IMR-90 (cell line): ENCODE results near the gene RBP5.

ENCODE experiments used
- BHLHE40 ChIP-seq: fragments of 150-350 bp; IDR thresholded peaks from 2 replicates; pipeline ENCODE4 v1.6.1; 2016; ENCODE audit warnings: mild to moderate bottlenecking, low read depth, low read length
- CEBPB ChIP-seq: IDR thresholded peaks from 2 replicates; pipeline ENCODE4 v1.6.1; 2012; ENCODE audit warnings: low read depth, low read length, improper control_type of control experiment
- CHD1 ChIP-seq: IDR thresholded peaks from 2 replicates; pipeline ENCODE4 v1.6.1; 2012; ENCODE audit warnings: low read depth, low read length, improper control_type of control experiment
- CTCF ChIP-seq: conservative IDR thresholded peaks from 2 replicates; pipeline ENCODE4 v1.5.1; 2012; ENCODE audit warnings: mild to moderate bottlenecking, low read depth, low read length, improper control_type of control experiment
- FOS ChIP-seq: fragments of 150-350 bp; IDR thresholded peaks from 2 replicates; pipeline ENCODE4 v1.6.1; 2016; ENCODE audit warnings: low read depth, low read length
- MAFK ChIP-seq: IDR thresholded peaks from 2 replicates; pipeline ENCODE4 v1.6.1; 2012; ENCODE audit warnings: low read depth, low read length, improper control_type of control experiment
- MAZ ChIP-seq: IDR thresholded peaks from 2 replicates; pipeline ENCODE4 v1.6.1; 2012; ENCODE audit warnings: low read depth, mild to moderate bottlenecking, low read length, improper control_type of control experiment, moderate library complexity, borderline replicate concordance
- MXI1 ChIP-seq: IDR thresholded peaks from 2 replicates; pipeline ENCODE4 v1.6.1; 2012; ENCODE audit warnings: low read depth, mild to moderate bottlenecking, low read length, moderate library complexity, borderline replicate concordance
- NFE2L2 ChIP-seq: fragments of 150-350 bp; IDR thresholded peaks from 2 replicates; pipeline ENCODE4 v1.6.1; 2016; ENCODE audit warnings: low read depth, mild to moderate bottlenecking, low read length
- POLR2A ChIP-seq: IDR thresholded peaks from 2 replicates; pipeline ENCODE4 v1.6.1; 2012; ENCODE audit warnings: mild to moderate bottlenecking, low read depth, low read length
- RAD21 ChIP-seq: IDR thresholded peaks from 2 replicates; pipeline ENCODE4 v1.6.1; 2012; ENCODE audit warnings: low read length, improper control_type of control experiment
- RCOR1 ChIP-seq: IDR thresholded peaks from 2 replicates; pipeline ENCODE4 v1.6.1; 2012; ENCODE audit warnings: mild to moderate bottlenecking, low read length, improper control_type of control experiment; ENCODE audit not compliant: insufficient replicate concordance
- RFX5 ChIP-seq: IDR thresholded peaks from 2 replicates; pipeline ENCODE4 v1.8.0; 2012; ENCODE audit warnings: low read depth, mild to moderate bottlenecking, low read length, moderate library complexity
- TF ChIP-seq, protein P1 (sequence below): fragments of 150-350 bp; IDR thresholded peaks from 2 replicates; pipeline ENCODE4 v1.6.1; 2016; ENCODE audit warnings: low read depth, mild to moderate bottlenecking, low read length, moderate library complexity, borderline replicate concordance

GRCh38 chr12:7096979-7097378, 31.7 kb downstream of the RBP5 start:
- TF ChIP-seq CTCF (no peak), RFX5 (no peak), POLR2A (no peak), MXI1 (no peak), CEBPB (no peak), RAD21 (no peak), MAFK (no peak), RCOR1 (no peak), CHD1 (no peak), NFE2L2 (no peak), FOS (no peak), BHLHE40 (no peak), MAZ (no peak)
- TF ChIP-seq, protein P1, sequence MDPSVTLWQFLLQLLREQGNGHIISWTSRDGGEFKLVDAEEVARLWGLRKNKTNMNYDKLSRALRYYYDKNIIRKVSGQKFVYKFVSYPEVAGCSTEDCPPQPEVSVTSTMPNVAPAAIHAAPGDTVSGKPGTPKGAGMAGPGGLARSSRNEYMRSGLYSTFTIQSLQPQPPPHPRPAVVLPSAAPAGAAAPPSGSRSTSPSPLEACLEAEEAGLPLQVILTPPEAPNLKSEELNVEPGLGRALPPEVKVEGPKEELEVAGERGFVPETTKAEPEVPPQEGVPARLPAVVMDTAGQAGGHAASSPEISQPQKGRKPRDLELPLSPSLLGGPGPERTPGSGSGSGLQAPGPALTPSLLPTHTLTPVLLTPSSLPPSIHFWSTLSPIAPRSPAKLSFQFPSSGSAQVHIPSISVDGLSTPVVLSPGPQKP = no peak
